NCI-H2081 treated with DMSO at 0.1 percent for 48 hours (cell line): Measurements from ENCODE around the gene C10orf67.
"Not testable (repeated sequence)": the region's sequence is repeated elsewhere in the genome, so short reads cannot be mapped to it uniquely, and the experiment has no call there.

Experiments
- DNase-seq: peaks from one replicate; lab custom pipeline; 2025; lab: John Stamatoyannopoulos, UW

Gene C10orf67

GRCh38 chr10:23362069-23362830, 17.7 kb upstream of the C10orf67 start:
- DNase-seq, result no peak

DNA sequence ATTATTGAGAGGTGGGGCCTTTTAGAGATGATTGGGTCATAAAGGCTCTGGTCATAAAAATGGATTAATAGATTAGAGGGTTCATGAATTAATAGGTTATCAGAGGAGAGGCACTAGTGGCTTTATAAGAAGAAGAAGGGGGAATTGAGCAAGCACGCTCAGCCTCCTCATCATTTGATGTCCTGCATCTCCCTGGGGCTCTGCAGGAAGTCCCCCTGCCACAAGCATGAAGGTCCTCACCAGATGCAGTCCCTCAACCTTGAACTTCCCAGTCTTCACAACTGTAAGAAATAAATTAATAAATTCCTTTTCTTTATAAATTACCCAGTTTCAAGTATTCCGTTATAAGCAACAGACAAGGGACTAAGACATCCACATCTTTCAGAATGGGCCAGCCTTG, 17.1 kb upstream of the C10orf67 start:
- DNase-seq, result no peak

DNA sequence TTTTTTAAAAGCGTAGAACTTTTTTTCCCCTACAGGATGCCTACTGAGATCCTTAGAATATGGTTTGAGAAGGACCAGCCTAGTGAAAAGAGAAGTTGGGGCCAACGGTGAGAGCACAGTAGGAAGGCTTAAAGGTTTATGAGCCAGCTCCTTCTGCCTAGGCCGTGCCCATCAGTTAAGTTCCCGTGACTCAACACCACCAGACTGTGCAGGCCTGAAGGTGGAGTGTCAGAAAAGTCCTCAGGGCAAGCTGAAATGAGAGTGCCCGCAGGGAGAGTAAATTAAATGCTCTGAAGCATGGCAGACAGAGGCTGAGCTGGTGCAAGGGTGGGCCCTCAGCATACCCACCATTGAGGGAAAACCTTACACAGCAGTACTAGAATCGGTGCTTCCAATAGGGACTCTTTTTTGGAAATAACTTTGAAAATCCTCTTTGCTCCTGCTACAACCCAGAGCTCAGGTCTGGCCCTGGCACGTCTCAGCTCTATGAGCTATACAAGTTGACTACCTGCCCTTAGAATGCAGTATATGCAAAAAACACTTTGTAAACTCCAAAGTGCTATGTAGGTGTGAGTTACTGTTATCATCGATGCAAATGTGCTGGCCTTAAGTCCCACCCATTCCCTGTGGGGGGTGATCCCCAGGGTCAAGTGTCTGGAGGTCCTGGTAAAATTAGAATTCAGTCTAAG, 15.2 kb upstream of the C10orf67 start:
- DNase-seq, result no peak

GRCh38 chr10:23358357-23358756, 13.8 kb upstream of the C10orf67 start:
- no peak for DNase-seq

DNA sequence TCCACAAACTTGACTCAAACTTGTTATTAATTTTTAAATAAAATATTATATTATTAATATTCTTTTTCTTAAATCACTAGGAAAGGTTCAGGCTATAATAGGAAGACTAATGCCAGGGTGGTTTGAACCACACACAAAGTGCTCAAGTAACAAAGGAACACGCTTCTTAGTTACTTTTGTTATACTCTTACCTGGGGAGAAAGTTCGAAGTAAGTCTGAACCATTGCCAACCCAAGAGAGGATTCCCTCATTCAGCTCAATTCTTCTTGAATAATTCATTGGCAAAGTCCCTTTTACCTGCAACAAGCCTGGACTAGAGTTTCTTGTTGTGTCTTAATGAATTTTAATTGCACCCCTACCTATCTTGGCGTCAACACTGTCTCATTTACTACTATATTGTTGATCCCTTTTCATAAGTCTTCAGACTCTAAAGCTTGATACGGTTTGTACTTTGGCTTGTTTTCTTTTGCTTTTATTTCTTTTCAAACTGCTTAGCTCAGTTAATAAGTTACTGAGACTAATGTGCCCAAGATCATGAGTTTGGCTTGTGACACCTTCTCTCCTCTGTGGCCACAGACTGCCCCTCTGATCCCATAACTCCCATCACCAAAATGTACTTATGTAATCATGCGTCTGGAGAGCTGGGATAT, 10.2 kb upstream of the C10orf67 start:
- no peak for DNase-seq

- DNase-seq, result no peak
Observed at GRCh38 chr10:23351926-23352519, 7.4 kb upstream of the C10orf67 start.

GRCh38 chr10:23350706-23351105, 6.1 kb upstream of the C10orf67 start:
- DNase-seq, result not testable (repeated sequence)

GRCh38 chr10:23345861-23346260, 1.3 kb upstream of the C10orf67 start:
- no peak for DNase-seq

GRCh38 chr10:23343591-23344240, 881 bp downstream of the C10orf67 start:
- DNase-seq, result no peak

GRCh38 chr10:23342213-23342884, 2.2 kb downstream of the C10orf67 start:
- no peak for DNase-seq

GRCh38 chr10:23341004-23341403, 3.6 kb downstream of the C10orf67 start:
- no peak for DNase-seq

GRCh38 chr10:23340354-23340753, 4.2 kb downstream of the C10orf67 start:
- DNase-seq, result no peak

DNA sequence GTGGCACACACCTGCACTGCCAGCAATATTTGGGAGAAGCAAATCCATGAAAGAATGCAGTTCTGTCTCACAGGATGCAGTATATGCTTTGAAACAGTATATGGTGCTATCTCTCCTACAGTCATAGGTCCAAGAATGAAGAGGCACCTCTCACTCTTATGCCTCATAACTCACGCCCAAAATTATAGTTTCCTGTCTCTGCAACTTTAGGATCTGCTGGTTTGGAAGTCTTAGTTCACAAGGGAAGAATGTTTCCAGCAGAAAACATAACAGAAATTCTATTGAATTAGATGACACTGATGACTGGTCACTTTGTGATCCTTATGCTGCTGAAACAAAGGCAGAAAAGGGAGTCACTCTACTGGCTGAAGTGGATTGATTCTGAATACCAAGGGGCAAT, 5.7 kb downstream of the C10orf67 start:
- no peak for DNase-seq

GRCh38 chr10:23338155-23338828, 6.3 kb downstream of the C10orf67 start:
- DNase-seq, result no peak

GRCh38 chr10:23337616-23338015, 7.0 kb downstream of the C10orf67 start:
- no peak for DNase-seq

GRCh38 chr10:23331567-23332301, 12.9 kb downstream of the C10orf67 start:
- DNase-seq, result no peak

- DNase-seq, result no peak
Observed at GRCh38 chr10:23330948-23331347, 13.6 kb downstream of the C10orf67 start.

- DNase-seq, result no peak
Observed at GRCh38 chr10:23326544-23327307, 17.9 kb downstream of the C10orf67 start.

- DNase-seq, result no peak
Observed at GRCh38 chr10:23325132-23325531, 19.5 kb downstream of the C10orf67 start.

GRCh38 chr10:23324351-23324750, 20.2 kb downstream of the C10orf67 start:
- no peak for DNase-seq
